Measurements from ENCODE around the gene SIPA1L2.

DNA sequence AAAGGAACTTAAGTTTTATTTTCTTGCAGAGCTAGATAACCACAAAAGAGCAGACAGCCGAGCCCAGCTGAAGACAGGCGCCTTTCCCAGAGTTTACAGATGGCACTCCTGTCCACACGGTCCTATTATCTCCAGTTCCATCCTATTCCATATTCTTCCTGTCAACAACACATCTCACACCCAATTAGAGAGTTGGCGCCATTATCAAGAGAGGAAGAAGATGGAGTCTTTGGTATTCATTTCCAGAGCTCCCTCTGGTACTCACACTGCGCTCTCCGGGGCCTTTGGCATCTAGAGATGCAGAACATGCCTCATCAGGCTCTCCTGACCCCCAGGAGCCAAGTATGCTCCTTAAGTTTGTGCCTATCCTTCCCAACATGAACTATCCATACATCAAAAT lies 43.3 kb upstream of the SIPA1L2 start:
- TF ChIP-seq POLR2A (IDR thresholded peaks at IDR 0.05; ENCODE audit: low read depth, low read length) (no peak), TAF1 (IDR thresholded peaks at IDR 0.05; ENCODE audit: low read depth, low read length) (no peak)

Data from GM12891 (cell line).